CD14-positive monocyte (primary cell): Measurements from ENCODE around the gene AMACR. TPM values are rescaled to one million over a fixed set of nuclear protein-coding genes. Genes with fewer than 3 reads are reported as not detected.
A peak's percentile ranks its signal among the peaks of the same experiment; 100 is the strongest.

Experiments used
- DNase-seq, 3 donors: peaks; one replicate each; pipeline ENCODE4 v3.0.0-alpha.2; 2011 to 2022
- H2AFZ ChIP-seq: 2 replicates; pipeline ENCODE4 v1.6.0; 2012; ENCODE audit warnings: mild to moderate bottlenecking, low read depth, low read length, inconsistent platforms; ENCODE audit not compliant: insufficient read depth, poor library complexity, severe bottlenecking
- H3K27ac ChIP-seq, 2 donors: 1 replicate in 1 of 2; 2 replicates in 1 of 2; pipeline ENCODE4 v1.5.1; 2012 to 2013; ENCODE audit warnings: low read length in 2 of 2, control low read depth in 1 of 2, inconsistent platforms in 1 of 2, low read depth in 1 of 2, mild to moderate bottlenecking in 1 of 2
- H3K27me3 ChIP-seq, 2 donors: one replicate each; pipeline versions ENCODE4 v1.6.0 to v1.6.1; 2011 to 2013; ENCODE audit warnings: low read length in 2 of 2; ENCODE audit not compliant: control insufficient read depth in 2 of 2, insufficient read depth in 2 of 2
- H3K36me3 ChIP-seq, 2 donors: replicated peaks in 1 of 2; 1 replicate in 1 of 2; 2 replicates in 1 of 2; pipeline versions ENCODE4 v1.5.1 to v1.6.1; 2012 to 2013; ENCODE audit warnings: low read length in 2 of 2, control low read depth in 1 of 2, inconsistent platforms in 1 of 2, mild to moderate bottlenecking in 1 of 2; ENCODE audit not compliant: insufficient read depth in 2 of 2, control insufficient read depth in 1 of 2
- H3K4me1 ChIP-seq, 2 donors: 1 replicate in 1 of 2; 2 replicates in 1 of 2; pipeline versions ENCODE4 v1.5.1 to v1.6.1; 2012 to 2013; ENCODE audit warnings: low read length in 2 of 2, control low read depth in 1 of 2, inconsistent platforms in 1 of 2, mild to moderate bottlenecking in 1 of 2, moderate library complexity in 1 of 2; ENCODE audit not compliant: insufficient read depth in 2 of 2, control insufficient read depth in 1 of 2
- H3K4me2 ChIP-seq: replicated peaks from 2 replicates; pipeline ENCODE3; 2012; ENCODE audit warnings: low read length, moderate library complexity, mild to moderate bottlenecking; ENCODE audit not compliant: poor library complexity, severe bottlenecking; ENCODE audit errors: extremely low read depth
- H3K4me3 ChIP-seq, 3 experiments: fragments of 200-600 bp in 1 of 3; sonication (generic) in 1 of 3; replicated peaks in 1 of 3; 1 replicate in 2 of 3; 2 replicates in 1 of 3; pipeline ENCODE4 v1.5.1; 2011 to 2013; ENCODE audit warnings: low read length in 3 of 3, mild to moderate bottlenecking in 3 of 3, control low read depth in 2 of 3, low read depth in 2 of 3, inconsistent platforms in 1 of 3, moderate library complexity in 1 of 3
- H3K79me2 ChIP-seq: 2 replicates; pipeline ENCODE4 v1.6.0; 2012; ENCODE audit warnings: mild to moderate bottlenecking, control low read depth, inconsistent platforms, low read length, moderate library complexity; ENCODE audit not compliant: insufficient read depth
- H3K9ac ChIP-seq: 2 replicates; pipeline ENCODE4 v1.6.0; 2017; ENCODE audit warnings: low read length, mild to moderate bottlenecking; ENCODE audit not compliant: insufficient read depth, poor library complexity, severe bottlenecking
- H3K9me3 ChIP-seq, 2 donors: replicated peaks in 1 of 2; 1 replicate in 1 of 2; 2 replicates in 1 of 2; pipeline versions ENCODE4 v1.5.1 to v1.6.1; 2012 to 2013; ENCODE audit warnings: low read length in 2 of 2, control low read depth in 1 of 2; ENCODE audit not compliant: control insufficient read depth in 1 of 2, insufficient read depth in 1 of 2
- H4K20me1 ChIP-seq: 2 replicates; pipeline ENCODE4 v1.6.0; 2012; ENCODE audit warnings: mild to moderate bottlenecking, low read length, control low read depth, moderate library complexity; ENCODE audit not compliant: insufficient read depth
- H3K27ac Mint-ChIP-seq, 7 donors: one replicate each; pipeline ENCODE4 v1.8.0; 2020; ENCODE audit warnings: mild to moderate bottlenecking in 7 of 7, mixed read lengths in 7 of 7, moderate library complexity in 6 of 7, inconsistent platforms in 2 of 7
- H3K27me3 Mint-ChIP-seq, 3 donors: one replicate each; pipeline ENCODE4 v1.8.0; 2021 to 2022; ENCODE audit warnings: low read depth in 3 of 3, mild to moderate bottlenecking in 3 of 3, mixed read lengths in 3 of 3, moderate library complexity in 3 of 3, inconsistent platforms in 1 of 3
- H3K36me3 Mint-ChIP-seq, 2 donors: one replicate each; pipeline ENCODE4 v1.8.0; 2020; ENCODE audit warnings: mixed read lengths in 2 of 2, inconsistent platforms in 1 of 2, mild to moderate bottlenecking in 1 of 2
- H3K4me1 Mint-ChIP-seq: one replicate; pipeline ENCODE4 v1.8.0; 2020; ENCODE audit warnings: mild to moderate bottlenecking, mixed read lengths
- H3K4me3 Mint-ChIP-seq, 2 donors: one replicate each; pipeline ENCODE4 v1.8.0; 2020; ENCODE audit warnings: mild to moderate bottlenecking in 2 of 2, mixed read lengths in 2 of 2, moderate library complexity in 1 of 2
- H3K9me3 Mint-ChIP-seq, 7 donors: one replicate each; pipeline ENCODE4 v1.8.0; 2020 to 2022; ENCODE audit warnings: mixed read lengths in 7 of 7, mild to moderate bottlenecking in 6 of 7, moderate library complexity in 6 of 7, inconsistent platforms in 2 of 7
- CTCF ChIP-seq: fragments of 200-600 bp; IDR thresholded peaks from one replicate; pipeline ENCODE4 v1.8.0; 2022; ENCODE audit warnings: antibody characterized with exemption, mild to moderate bottlenecking
- WGBS: methylation state at CpG from one replicate; pipeline ENCODE4 v1.1.5; 2013; ENCODE audit warnings: missing lambda C conversion rate; ENCODE audit not compliant: insufficient coverage; 5-methylcytosine and 5-hydroxymethylcytosine counted together
- intact Hi-C, 2 donors: fragments of 100-400 bp; cut with micrococcal nuclease; formaldehyde crosslinking; loops; one replicate each; pipeline versions ENCODE4 v1.15.0 to v1.15.1; 2023
- polyA plus RNA-seq, 3 donors: library from polyadenylated mRNA; depleted of rRNA in 1 of 3; unstranded in 2 of 3; stranded (reverse) in 1 of 3; fragments of 300-500 nt in 2 of 3; fragments of >200 nt in 1 of 3; fragmentation: Illumina TruSeq in 2 of 3; gene quantifications; 1 replicate in 2 of 3; 2 replicates in 1 of 3; pipeline ENCODE4 v1.2.3, GENCODE V29; 2012 to 2021

Gene AMACR
- polyA plus RNA-seq, 3 donors, result 1.2 to 6.1 (median 4.8) TPM

- no peaks in the 10 kb centered on the region for H4K20me1 ChIP-seq
- H3K36me3 ChIP-seq, result no peaks in the 10 kb centered on the region
- H3K9ac ChIP-seq, result no peak overlapping the region
- intact Hi-C loops, result no loop called here
- H3K4me1 ChIP-seq, result peaks cover 14 to 19% of the 10 kb centered on the region in 2 donors
- Mint-ChIP-seq H3K9me3 (no peaks in the 10 kb centered on the region), H3K4me3 (peak overlapping the region in 1 of 2 donors; percentile 50), H3K4me1 (peaks cover 17% of the 10 kb centered on the region), H3K27ac (peak overlapping the region; percentile 20 to 73 (median 53)), H3K27me3 (no peaks in the 10 kb centered on the region), H3K36me3 (peaks cover 12 to 14% of the 10 kb centered on the region in 2 donors)
- no peak overlapping the region for H2AFZ ChIP-seq
- DNase-seq, result peak; percentile 12 to 41 (median 18)
- H3K27me3 ChIP-seq, result no peaks in the 10 kb centered on the region
- H3K4me2 ChIP-seq, result peak overlapping the region; percentile 24
- H3K9me3 ChIP-seq, result no peaks in the 10 kb centered on the region
- H3K4me3 ChIP-seq, result no peak overlapping the region
- H3K27ac ChIP-seq, result peak overlapping the region in 1 of 2 donors; percentile 58
- no peaks in the 10 kb centered on the region for H3K79me2 ChIP-seq
- TF ChIP-seq CTCF, result no peak
Observed at GRCh38 chr5:34047774-34048572, 40.1 kb upstream of the AMACR start.

- Mint-ChIP-seq H3K4me1 (peaks cover 25% of the 10 kb centered on the region), H3K4me3 (no peak overlapping the region), H3K27ac (no peak overlapping the region), H3K27me3 (no peaks in the 10 kb centered on the region), H3K36me3 (peaks cover 12 to 14% of the 10 kb centered on the region in 2 donors), H3K9me3 (no peaks in the 10 kb centered on the region)
- Histone ChIP-seq H3K27me3 (no peaks in the 10 kb centered on the region), H3K4me3 (no peak overlapping the region), H3K27ac (no peak overlapping the region), H2AFZ (no peak overlapping the region), H4K20me1 (no peaks in the 10 kb centered on the region), H3K4me1 (peaks cover 23 to 28% of the 10 kb centered on the region in 2 donors), H3K36me3 (no peaks in the 10 kb centered on the region), H3K4me2 (no peak overlapping the region), H3K79me2 (no peaks in the 10 kb centered on the region), H3K9ac (no peak overlapping the region), H3K9me3 (no peaks in the 10 kb centered on the region)
- intact Hi-C loops, result no loop called here
- 91% methylated on average over 4 of the region's 4 CpGs for WGBS
- no peak for TF ChIP-seq CTCF
- DNase-seq, result no peak
Observed at GRCh38 chr5:34047143-34047542, 39.3 kb upstream of the AMACR start.
